ENCODE data around the gene HOXA2. TPM values are rescaled to one million over a fixed set of nuclear protein-coding genes. Genes with fewer than 3 reads are reported as not detected.

The HOXA2 gene
- total RNA-seq, 2 experiments from 2014 or later: 0.25 to 0.42 TPM

DNA sequence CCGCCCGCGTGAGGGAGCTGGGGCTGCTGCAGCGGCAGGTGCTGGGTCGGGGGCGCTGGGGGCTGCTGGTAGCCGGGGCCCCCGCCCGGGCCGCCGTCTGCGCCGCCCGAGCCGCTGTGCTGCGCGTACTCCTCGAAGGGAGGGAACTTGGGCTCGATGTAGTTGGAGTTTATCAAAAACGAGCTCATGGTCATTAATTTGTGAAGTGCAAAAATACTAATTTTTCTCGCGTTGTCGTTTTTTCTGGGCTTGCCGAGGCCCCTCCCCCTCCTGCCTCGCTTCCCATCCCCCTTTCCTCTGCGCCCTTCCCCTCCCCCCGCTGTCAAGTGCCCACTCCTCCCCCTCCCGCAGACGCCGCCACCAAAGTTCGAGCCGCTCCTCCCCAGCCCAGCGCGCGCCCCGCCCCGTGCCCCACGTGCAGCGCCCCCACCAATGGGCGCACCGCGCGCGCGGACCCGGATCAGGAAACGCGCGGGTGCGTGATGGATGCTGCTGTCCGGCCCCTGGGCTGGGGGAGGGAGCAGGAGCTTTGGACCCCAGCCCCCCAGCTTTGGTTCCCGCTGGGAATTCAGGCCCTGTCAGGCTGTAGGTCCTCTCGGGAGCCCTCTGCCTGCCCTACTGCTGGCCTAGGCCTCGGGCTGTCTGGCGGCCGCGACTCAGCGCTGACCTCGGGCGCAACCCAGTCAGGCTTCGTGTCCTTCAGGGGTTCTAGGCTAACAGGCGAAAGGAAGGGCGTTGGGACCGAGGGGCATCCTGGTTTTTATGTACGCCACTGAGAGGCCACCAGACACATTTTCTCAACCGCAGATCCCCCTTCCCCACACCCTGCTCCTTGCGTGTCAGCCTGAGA, 28.3 kb upstream of the HOXA2 start, which contains the start of gene HOXA4:
HOXA4 (minus strand) TSS at position 218 of the 850 bp plus-strand sequence; CDS start at position 194, 24 bp downstream.
- H3K36me3 ChIP-seq (ENCODE audit: insufficient read depth, low read length): no peaks in the 10 kb centered on the region
- CTCF ChIA-PET (ENCODE audit: unreplicated experiment): interaction anchor here (1.8 kb wide), 1 partner anchor 20 kb away, joined by 5 read pairs; no protein-coding TSS in a partner anchor
- H3K4me3 ChIP-seq (ENCODE audit: low read depth, low read length, poor library complexity, severe bottlenecking): peak within 1 kb of the TSS; percentile 76
- H3K9me3 ChIP-seq (ENCODE audit: low read length): no peaks in the 10 kb centered on the region
- TF ChIP-seq CTCF (conservative IDR thresholded peaks at IDR 0.05; ENCODE audit: low read length) (no peak), EZH2phosphoT487 (IDR thresholded peaks at IDR 0.05; ENCODE audit: borderline replicate concordance, low read depth, low read length) (no peak)
- peaks cover 4% of the 10 kb centered on the region for H3K4me1 ChIP-seq (ENCODE audit: insufficient read depth, low read length, poor library complexity, severe bottlenecking)
- DNase-seq (ENCODE audit: low spot score): peak; percentile 73
- H3K4me2 ChIP-seq (ENCODE audit: low read length): peak within 1 kb of the TSS; percentile 74
- intact Hi-C loops (cut with micrococcal nuclease; ENCODE audit: unreplicated experiment): no loop called here
- no peaks in the 10 kb centered on the region for H3K9me2 ChIP-seq (ENCODE audit: insufficient read depth, low read length)
- peak within 1 kb of the TSS; percentile 79 for H2AFZ ChIP-seq (ENCODE audit: low read length)
- H4K20me1 ChIP-seq (ENCODE audit: insufficient read depth, low read length): no peaks in the 10 kb centered on the region; the same call in 1 of the 2 replicates
- POLR2A ChIA-PET: interaction anchor here (0.6 to 1.5 kb wide), 10 partner anchors 11 to 441 kb away, joined by 3 to 11 read pairs (median 3); no protein-coding TSS in a partner anchor
- peak within 1 kb of the TSS; percentile 14 for H3K27ac ChIP-seq (ENCODE audit: low read depth, low read length, poor library complexity, severe bottlenecking)
- H3K79me2 ChIP-seq (ENCODE audit: insufficient read depth, low read depth, low read length): no peaks in the 10 kb centered on the region
- TSS peak; percentile 94 for BruUV-seq (replicated peaks)

DNA sequence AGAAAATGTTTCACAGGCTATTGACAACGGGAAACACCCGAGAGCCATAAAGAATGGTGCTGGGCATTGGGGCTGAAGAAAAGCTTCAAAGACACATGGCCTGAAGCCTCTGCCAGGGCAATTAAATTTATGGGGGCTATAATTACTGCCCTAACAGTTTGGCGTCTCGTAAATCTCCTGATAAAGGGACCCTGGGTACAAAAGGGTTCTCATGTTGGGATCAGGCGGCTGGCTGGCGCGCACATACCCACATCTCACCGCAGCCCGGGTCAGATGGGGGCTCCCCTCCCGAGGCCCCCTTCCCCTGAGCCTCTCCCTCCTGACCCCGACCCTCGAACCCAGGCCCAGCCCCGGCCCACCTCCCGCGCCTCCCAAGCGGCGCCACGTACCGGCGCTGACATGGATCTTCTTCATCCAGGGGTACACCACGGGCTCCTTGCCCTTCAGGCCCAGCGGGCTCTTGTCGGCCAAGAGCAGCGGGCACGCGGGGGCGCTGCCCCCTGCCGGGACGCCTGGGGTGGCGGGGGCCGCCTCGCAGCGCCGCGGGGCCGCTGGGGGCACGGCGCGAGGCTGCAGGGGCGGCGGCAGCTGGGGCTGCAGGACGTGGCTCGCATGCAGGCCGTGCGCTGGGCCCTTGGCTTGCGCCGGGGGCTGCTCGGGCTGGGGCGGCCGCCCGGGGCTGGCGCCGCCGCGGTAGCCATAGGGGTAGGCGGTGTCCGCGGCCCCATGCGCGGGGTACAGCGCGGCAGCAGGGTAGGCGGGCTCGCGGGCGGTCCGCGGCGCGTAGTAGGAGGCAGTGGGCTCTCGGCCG, 27.5 kb upstream of the HOXA2 start:
- POLR2A ChIA-PET: interaction anchor here (0.7 to 1.5 kb wide), 4 partner anchors 10 to 266 kb away, joined by 3 to 5 read pairs (median 4); no protein-coding TSS in a partner anchor
- Histone ChIP-seq H3K4me2 (ENCODE audit: low read length) (no peak overlapping the region), H3K79me2 (ENCODE audit: insufficient read depth, low read depth, low read length) (no peaks in the 10 kb centered on the region), H3K9me3 (ENCODE audit: low read length) (no peaks in the 10 kb centered on the region), H2AFZ (ENCODE audit: low read length) (no peak overlapping the region), H3K4me1 (ENCODE audit: insufficient read depth, low read length, poor library complexity, severe bottlenecking) (peaks cover 4% of the 10 kb centered on the region), H3K36me3 (ENCODE audit: insufficient read depth, low read length) (no peaks in the 10 kb centered on the region), H4K20me1 (ENCODE audit: insufficient read depth, low read length) (no peaks in the 10 kb centered on the region; the same call in 1 of the 2 replicates), H3K27ac (ENCODE audit: low read depth, low read length, poor library complexity, severe bottlenecking) (no peak overlapping the region), H3K4me3 (ENCODE audit: low read depth, low read length, poor library complexity, severe bottlenecking) (no peak overlapping the region), H3K9me2 (ENCODE audit: insufficient read depth, low read length) (no peaks in the 10 kb centered on the region)
- intact Hi-C loops (cut with micrococcal nuclease; ENCODE audit: unreplicated experiment): no loop called here
- CTCF ChIA-PET (ENCODE audit: unreplicated experiment): interaction anchor here (1.8 kb wide), 1 partner anchor 20 kb away, joined by 5 read pairs; no protein-coding TSS in a partner anchor
- DNase-seq (ENCODE audit: low spot score): no peak
- BruUV-seq (replicated peaks): no TSS peak
- TF ChIP-seq CTCF (conservative IDR thresholded peaks at IDR 0.05; ENCODE audit: low read length) (no peak), EZH2phosphoT487 (IDR thresholded peaks at IDR 0.05; ENCODE audit: borderline replicate concordance, low read depth, low read length) (no peak)

Data from OCI-LY7 (cell line).